OCI-LY1 (cell line): ENCODE data around the gene PDZD2.

Experiments used
- H2AFZ ChIP-seq: fragments of 200-600 bp; sonication (generic), shearing (Covaris generic); 2 replicates; pipeline ENCODE4 v1.6.0; 2014; ENCODE audit warnings: antibody characterized with exemption, mild to moderate bottlenecking, low read length
- H3F3A ChIP-seq: fragments of 200-600 bp; sonication (generic), shearing (Covaris generic); 2 replicates; pipeline ENCODE4 v1.6.0; 2014; ENCODE audit warnings: mild to moderate bottlenecking, antibody characterized with exemption, low read length, moderate library complexity; ENCODE audit not compliant: insufficient read depth
- H3K27ac ChIP-seq: fragments of 200-600 bp; sonication (generic); 2 replicates; pipeline ENCODE4 v1.5.1; 2014; ENCODE audit warnings: low read length, mixed run types, mild to moderate bottlenecking, low read depth; ENCODE audit not compliant: poor library complexity, severe bottlenecking
- H3K27me3 ChIP-seq: fragments of 200-600 bp; sonication (generic); 2 replicates; pipeline ENCODE4 v1.6.0; 2014; ENCODE audit warnings: antibody characterized with exemption, mild to moderate bottlenecking, low read length, moderate library complexity; ENCODE audit not compliant: insufficient read depth
- H3K36me3 ChIP-seq: fragments of 200-600 bp; sonication (generic); 2 replicates; pipeline ENCODE4 v1.6.1; 2014; ENCODE audit warnings: mild to moderate bottlenecking, antibody characterized with exemption, low read length, moderate library complexity, mixed read lengths; ENCODE audit not compliant: insufficient read depth
- H3K4me1 ChIP-seq: fragments of 200-600 bp; sonication (generic); 2 replicates; pipeline ENCODE4 v1.5.1; 2014; ENCODE audit warnings: mild to moderate bottlenecking, low read length, moderate library complexity; ENCODE audit not compliant: insufficient read depth, severe bottlenecking
- H3K4me2 ChIP-seq: fragments of 200-600 bp; sonication (generic), shearing (Covaris generic); 2 replicates; pipeline ENCODE4 v1.6.1; 2014; ENCODE audit warnings: low read length
- H3K4me3 ChIP-seq: fragments of 200-600 bp; sonication (generic); 2 replicates; pipeline ENCODE4 v1.5.1; 2014; ENCODE audit warnings: low read length, low read depth, mild to moderate bottlenecking, mixed read lengths; ENCODE audit not compliant: poor library complexity, severe bottlenecking
- H3K79me2 ChIP-seq: fragments of 200-600 bp; shearing (Covaris generic); 2 replicates; pipeline ENCODE4 v1.6.1; 2016; ENCODE audit warnings: mixed run types, low read length, mixed read lengths; ENCODE audit not compliant: insufficient read depth
- H3K9ac ChIP-seq: fragments of 200-600 bp; sonication (generic), shearing (Covaris generic); 2 replicates; pipeline ENCODE4 v1.6.1; 2014; ENCODE audit warnings: mild to moderate bottlenecking, low read length, mixed read lengths
- H3K9me2 ChIP-seq: fragments of 200-600 bp; sonication (generic), shearing (Covaris generic); 2 replicates; pipeline ENCODE4 v1.6.1; 2014; ENCODE audit warnings: low read depth, mild to moderate bottlenecking, low read length, mixed read lengths
- H3K9me3 ChIP-seq: fragments of 200-600 bp; shearing (Covaris generic); 2 replicates; pipeline ENCODE4 v1.6.1; 2014; ENCODE audit warnings: low read length, mixed read lengths
- H4K20me1 ChIP-seq: fragments of 200-600 bp; sonication (generic), shearing (Covaris generic); 2 replicates; pipeline ENCODE4 v1.6.0; 2016; ENCODE audit warnings: mild to moderate bottlenecking, low read length; ENCODE audit not compliant: insufficient read depth
- EZH2 ChIP-seq: fragments of 200-600 bp; sonication (generic), shearing (Covaris generic); IDR thresholded peaks from 2 replicates; pipeline ENCODE4 v1.8.0; 2017; ENCODE audit warnings: borderline replicate concordance, mixed run types, mild to moderate bottlenecking, antibody characterized with exemption, low read length, moderate library complexity, mixed read lengths
- TF ChIP-seq, protein P1 (sequence below): fragments of 200-600 bp; sonication (generic), shearing (Covaris generic); IDR thresholded peaks from 2 replicates; pipeline ENCODE4 v1.5.1; 2017; ENCODE audit warnings: mild to moderate bottlenecking, antibody characterized with exemption, low read length, moderate library complexity, mixed read lengths

Gene PDZD2

GRCh38 chr5:31832966-31833365, 194.0 kb downstream of the PDZD2 start:
- H3K9me2 ChIP-seq: no peaks in the 10 kb centered on the region
- H3K9ac ChIP-seq: no peak overlapping the region
- peaks cover 7% of the 10 kb centered on the region; the same call in 1 of the 2 replicates for H3K27me3 ChIP-seq
- H3K36me3 ChIP-seq: no peaks in the 10 kb centered on the region; the same call in 1 of the 2 replicates
- no peak overlapping the region for H3K4me2 ChIP-seq
- H3K79me2 ChIP-seq: no peaks in the 10 kb centered on the region
- TF ChIP-seq EZH2: no peak
- TF ChIP-seq, protein P1, sequence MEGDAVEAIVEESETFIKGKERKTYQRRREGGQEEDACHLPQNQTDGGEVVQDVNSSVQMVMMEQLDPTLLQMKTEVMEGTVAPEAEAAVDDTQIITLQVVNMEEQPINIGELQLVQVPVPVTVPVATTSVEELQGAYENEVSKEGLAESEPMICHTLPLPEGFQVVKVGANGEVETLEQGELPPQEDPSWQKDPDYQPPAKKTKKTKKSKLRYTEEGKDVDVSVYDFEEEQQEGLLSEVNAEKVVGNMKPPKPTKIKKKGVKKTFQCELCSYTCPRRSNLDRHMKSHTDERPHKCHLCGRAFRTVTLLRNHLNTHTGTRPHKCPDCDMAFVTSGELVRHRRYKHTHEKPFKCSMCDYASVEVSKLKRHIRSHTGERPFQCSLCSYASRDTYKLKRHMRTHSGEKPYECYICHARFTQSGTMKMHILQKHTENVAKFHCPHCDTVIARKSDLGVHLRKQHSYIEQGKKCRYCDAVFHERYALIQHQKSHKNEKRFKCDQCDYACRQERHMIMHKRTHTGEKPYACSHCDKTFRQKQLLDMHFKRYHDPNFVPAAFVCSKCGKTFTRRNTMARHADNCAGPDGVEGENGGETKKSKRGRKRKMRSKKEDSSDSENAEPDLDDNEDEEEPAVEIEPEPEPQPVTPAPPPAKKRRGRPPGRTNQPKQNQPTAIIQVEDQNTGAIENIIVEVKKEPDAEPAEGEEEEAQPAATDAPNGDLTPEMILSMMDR: no peak
- H2AFZ ChIP-seq: no peak overlapping the region
- H3K9me3 ChIP-seq: peaks cover 9% of the 10 kb centered on the region; the same call in 1 of the 2 replicates
- H4K20me1 ChIP-seq: no peaks in the 10 kb centered on the region
- no peaks in the 10 kb centered on the region for H3K4me1 ChIP-seq
- no peak overlapping the region for H3K27ac ChIP-seq
- no peaks in the 10 kb centered on the region for H3F3A ChIP-seq
- no peak overlapping the region for H3K4me3 ChIP-seq

DNA sequence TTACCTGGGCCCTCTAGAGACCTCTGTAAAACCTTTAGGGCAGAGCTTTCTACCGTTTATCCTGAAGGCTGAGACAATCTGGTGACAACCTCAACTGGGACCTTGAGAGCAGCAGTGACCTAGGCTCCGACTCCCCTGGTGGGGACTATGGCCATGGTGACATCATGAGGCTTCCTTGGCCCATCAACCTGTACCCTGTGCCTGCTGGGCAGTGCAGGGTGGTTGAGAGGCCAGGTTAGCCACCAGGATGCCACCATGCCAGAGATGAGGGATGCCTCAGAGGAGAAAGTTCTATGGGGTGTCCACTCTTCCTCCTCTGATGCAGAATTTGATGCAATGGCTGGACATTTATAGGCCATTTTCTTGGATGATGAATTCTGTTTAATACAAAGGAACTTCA, 194.8 kb downstream of the PDZD2 start:
- Histone ChIP-seq H3K4me1 (no peaks in the 10 kb centered on the region), H3K79me2 (no peaks in the 10 kb centered on the region), H3K27ac (no peak overlapping the region), H3K27me3 (peaks cover 2% of the 10 kb centered on the region; the same call in 1 of the 2 replicates), H3K9me3 (peaks cover 4% of the 10 kb centered on the region; the same call in 1 of the 2 replicates), H3K9ac (no peak overlapping the region), H3K9me2 (no peaks in the 10 kb centered on the region), H3K4me3 (no peak overlapping the region), H2AFZ (no peak overlapping the region), H4K20me1 (no peaks in the 10 kb centered on the region), H3K36me3 (no peaks in the 10 kb centered on the region), H3K4me2 (no peak overlapping the region), H3F3A (no peaks in the 10 kb centered on the region)
- no peak for TF ChIP-seq EZH2
- TF ChIP-seq, protein P1: no peak

DNA sequence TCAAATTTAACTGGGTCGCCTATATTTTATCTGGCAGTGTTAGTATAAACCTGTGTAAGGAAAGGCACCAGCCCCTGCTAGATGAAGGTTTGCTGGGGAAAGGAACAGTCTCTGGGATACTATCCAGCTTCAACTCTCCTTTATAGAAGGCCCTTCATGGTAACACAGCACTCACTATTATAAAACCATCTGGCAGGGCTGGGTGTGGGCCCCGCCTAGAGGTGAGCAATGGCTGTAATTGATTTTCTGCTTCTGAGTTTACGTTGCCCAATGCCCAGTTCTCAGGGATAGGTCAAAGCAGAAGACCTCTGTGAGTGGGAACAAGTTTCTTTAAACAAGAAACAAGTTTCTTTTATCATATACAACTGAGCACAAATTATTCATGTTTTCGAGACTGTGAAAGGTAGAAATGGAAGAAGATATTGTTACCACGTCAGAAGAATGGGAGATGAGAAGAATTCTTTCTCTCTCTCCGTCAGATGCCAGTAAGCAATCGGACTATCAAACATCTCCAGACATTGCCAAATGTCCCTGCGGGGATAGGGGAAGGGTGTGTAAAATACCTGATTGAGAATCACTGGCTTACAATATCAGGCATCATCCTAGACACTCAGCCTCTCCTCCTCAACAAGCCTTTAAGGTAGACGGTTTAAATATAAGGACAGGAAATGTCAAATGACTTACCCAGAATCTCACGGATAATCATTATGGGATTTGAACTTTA, 205.9 kb downstream of the PDZD2 start:
- Histone ChIP-seq H3K79me2 (no peaks in the 10 kb centered on the region), H3K9me3 (no peaks in the 10 kb centered on the region), H3K36me3 (no peaks in the 10 kb centered on the region), H3K4me3 (no peak overlapping the region), H2AFZ (no peak overlapping the region), H3K4me2 (no peak overlapping the region), H3F3A (no peaks in the 10 kb centered on the region), H3K9me2 (no peaks in the 10 kb centered on the region), H3K27ac (no peak overlapping the region), H3K4me1 (no peaks in the 10 kb centered on the region), H3K27me3 (no peaks in the 10 kb centered on the region), H4K20me1 (no peaks in the 10 kb centered on the region), H3K9ac (no peak overlapping the region)
- no peak for TF ChIP-seq EZH2
- TF ChIP-seq, protein P1: no peak
